Brain microvascular endothelial cell (primary cell): ENCODE data around the gene AMPD3.

Experiments
- DNase-seq: peaks from one replicate; pipeline ENCODE4 v3.0.0-alpha.2; 2020
- H3K27ac ChIP-seq: fragments of 250-450 bp; sonication (Bioruptor Pico); 2 replicates; pipeline ENCODE4 v1.5.1; 2020; ENCODE audit warnings: mild to moderate bottlenecking, moderate library complexity
- H3K27me3 ChIP-seq: fragments of 250-450 bp; sonication (Bioruptor Pico); replicated peaks from 2 replicates; pipeline ENCODE4 v1.5.1; 2020; ENCODE audit warnings: mild to moderate bottlenecking
- H3K36me3 ChIP-seq: fragments of 250-450 bp; sonication (Bioruptor Pico); replicated peaks from 2 replicates; pipeline ENCODE4 v1.5.1; 2020; ENCODE audit warnings: mild to moderate bottlenecking
- H3K4me3 ChIP-seq: 2 replicates; pipeline ENCODE4 v1.5.1; 2011; ENCODE audit warnings: low read depth, mild to moderate bottlenecking, control low read depth, low read length, moderate library complexity
- CTCF ChIP-seq: IDR thresholded peaks from 2 replicates; pipeline ENCODE4 v1.5.1; 2011; ENCODE audit warnings: low read depth, mild to moderate bottlenecking, moderate library complexity, low read length, control low read depth, inconsistent platforms; ENCODE audit errors: missing control alignments
- in situ Hi-C: cut with HindIII; loops from 2 replicates; pipeline ENCODE4 v1.10.0; 2017; ENCODE audit warnings: low sequenced_read_pairs, low pct_ligation_motif_present

Gene AMPD3

GRCh38 chr11:10533323-10533722, 78.3 kb downstream of the AMPD3 start:
- Histone ChIP-seq H3K27me3 (no peaks in the 10 kb centered on the region), H3K4me3 (no peak overlapping the region), H3K27ac (no peak overlapping the region), H3K36me3 (peaks cover 5% of the 10 kb centered on the region)
- TF ChIP-seq CTCF, result no peak
- in situ Hi-C loops, result no loop called here
- DNase-seq, result no peak

GRCh38 chr11:10534316-10534715, 79.3 kb downstream of the AMPD3 start:
- Histone ChIP-seq H3K27ac (no peak overlapping the region), H3K27me3 (no peaks in the 10 kb centered on the region), H3K4me3 (no peak overlapping the region), H3K36me3 (peaks cover 5% of the 10 kb centered on the region)
- in situ Hi-C loops, result no loop called here
- DNase-seq, result no peak
- no peak for TF ChIP-seq CTCF

DNA sequence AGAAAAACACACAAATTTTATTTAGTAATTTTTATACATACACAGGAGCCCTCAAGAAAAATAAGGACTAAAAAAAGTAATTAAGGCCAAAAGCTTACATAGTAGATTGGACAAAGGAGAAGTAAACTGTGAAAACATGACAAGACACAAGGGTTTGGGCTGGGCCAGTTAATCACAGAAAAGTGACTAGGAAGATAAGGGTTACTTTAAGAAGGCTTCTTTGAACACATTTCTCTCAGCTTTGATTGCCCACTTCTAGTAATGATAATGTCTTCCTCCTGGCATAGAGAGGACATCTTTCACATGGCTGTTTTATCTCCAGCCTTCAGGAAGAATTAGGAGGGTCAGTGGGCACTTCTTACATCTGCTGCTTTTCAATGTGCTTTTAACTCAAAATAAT, 82.5 kb downstream of the AMPD3 start:
- no peak for TF ChIP-seq CTCF
- H3K27me3 ChIP-seq, result no peaks in the 10 kb centered on the region
- no peak overlapping the region for H3K4me3 ChIP-seq
- in situ Hi-C loops, result no loop called here
- H3K27ac ChIP-seq, result no peak overlapping the region
- DNase-seq, result no peak
- peaks cover 5% of the 10 kb centered on the region for H3K36me3 ChIP-seq

GRCh38 chr11:10538924-10539323, 83.9 kb downstream of the AMPD3 start:
- no peaks in the 10 kb centered on the region for H3K36me3 ChIP-seq
- no peak overlapping the region for H3K27ac ChIP-seq
- no peak for DNase-seq
- no peak for TF ChIP-seq CTCF
- H3K4me3 ChIP-seq, result no peak overlapping the region
- in situ Hi-C loops, result no loop called here
- H3K27me3 ChIP-seq, result no peaks in the 10 kb centered on the region

- Histone ChIP-seq H3K27me3 (no peaks in the 10 kb centered on the region), H3K4me3 (no peak overlapping the region), H3K36me3 (no peaks in the 10 kb centered on the region), H3K27ac (no peak overlapping the region)
- DNase-seq, result no peak
- in situ Hi-C loops, result no loop called here
- no peak for TF ChIP-seq CTCF
These were observed 84.3 kb downstream of the AMPD3 start for GRCh38 chr11:10539339-10539738.

GRCh38 chr11:10540546-10540914, 85.5 kb downstream of the AMPD3 start:
- Histone ChIP-seq H3K27me3 (no peaks in the 10 kb centered on the region), H3K36me3 (no peaks in the 10 kb centered on the region), H3K4me3 (peak overlapping the region; percentile 84), H3K27ac (peak overlapping the region; percentile 48)
- TF ChIP-seq CTCF, result no peak
- in situ Hi-C loops, result no loop called here
- peak; percentile 13 for DNase-seq
